Measurements from ENCODE around the gene MRGPRG. TPM values are rescaled to one million over a fixed set of nuclear protein-coding genes. Genes with fewer than 3 reads are reported as not detected.

MRGPRG gene
- polyA plus RNA-seq, 2 of the 4 experiments (the other 2 are of a cell fraction), result not detected

- TF ChIP-seq BHLHE40 (IDR thresholded peaks at IDR 0.05; ENCODE audit: low read depth, low read length), result no peak
Measured at GRCh38 chr11:3226846-3227567, 8.4 kb upstream of the MRGPRG start (continued).

GRCh38 chr11:3225826-3226750 lies 7.5 kb upstream of the MRGPRG start:
- no peak for TF ChIP-seq TFCP2L1 (CRISPR knock-in tag; IDR thresholded peaks at IDR 0.05)
- no peak for TF ChIP-seq PHF8 (IDR thresholded peaks at IDR 0.05; ENCODE audit: borderline replicate concordance, low read depth)
- TF ChIP-seq REST (IDR thresholded peaks at IDR 0.05), result no peak
- no peak for TF ChIP-seq RFX5 (IDR thresholded peaks at IDR 0.05)
- TF ChIP-seq E2F6 (IDR thresholded peaks at IDR 0.05; ENCODE audit: borderline replicate concordance, low read depth), result no peak
- TF ChIP-seq NFE2L2 (conservative IDR thresholded peaks at IDR 0.05; ENCODE audit: low read length), result no peak
- TF ChIP-seq MAZ (IDR thresholded peaks at IDR 0.05; ENCODE audit: borderline replicate concordance, low read depth, low read length), result no peak
- no peak for TF ChIP-seq SMC3 (IDR thresholded peaks at IDR 0.05)
- TF ChIP-seq HMGXB4 (CRISPR knock-in tag; IDR thresholded peaks at IDR 0.05; ENCODE audit: borderline replicate concordance), result no peak
- TF ChIP-seq RARB (CRISPR knock-in tag; IDR thresholded peaks at IDR 0.05), result no peak
- no peak for TF ChIP-seq FOSL2 (IDR thresholded peaks at IDR 0.05)
- no peak for TF ChIP-seq FOSL2 (CRISPR knock-in tag; IDR thresholded peaks at IDR 0.05)
- no peak for TF ChIP-seq EHF (CRISPR knock-in tag; IDR thresholded peaks at IDR 0.05)
- no peak for TF ChIP-seq KDM5A (IDR thresholded peaks at IDR 0.05)
- no peak for TF ChIP-seq FOSB (CRISPR knock-in tag; IDR thresholded peaks at IDR 0.05)
- TF ChIP-seq CBX8 (IDR thresholded peaks at IDR 0.05), result no peak
- TF ChIP-seq CHD2 (IDR thresholded peaks at IDR 0.05; ENCODE audit: low read length, partially characterized antibody), result no peak
- no peak for TF ChIP-seq ZFP36 (IDR thresholded peaks at IDR 0.05; ENCODE audit: borderline replicate concordance, partially characterized antibody)
- TF ChIP-seq ZC3H11A (IDR thresholded peaks at IDR 0.05), result no peak
- no peak overlapping the region for H3K27ac ChIP-seq
- FAIRE-seq (no peak), ATAC-seq (no peak), DNase-seq (ENCODE audit: low read depth in 1 of 2, low spot score in 1 of 2) (no peak)
- POLR2A ChIA-PET, result no interaction called here
- WGBS (ENCODE audit: missing lambda C conversion rate), result 58% methylated on average over 21 of the region's 21 CpGs
- no peaks in the 10 kb centered on the region for H3K4me1 ChIP-seq
- no peak overlapping the region for H3K4me3 ChIP-seq
- CTCF ChIA-PET, result interaction anchor here (0.5 to 1.2 kb wide), 2 partner anchors 7 to 22 kb away, joined by 3 read pairs; no protein-coding TSS in a partner anchor
- H3K4me2 ChIP-seq, result no peak overlapping the region
- no peaks in the 10 kb centered on the region for H3K9me3 ChIP-seq
